K562 (cell line): ENCODE results near the gene ANKS1B. TPM values are rescaled to one million over a fixed set of nuclear protein-coding genes. Genes with fewer than 3 reads are reported as not detected.

Experiments used
- ATAC-seq: fragments of 200-7000 bp; cut with Tn5 transposase; 3 replicates; pipeline ENCODE4 v1.9.1; 2020; ENCODE audit warnings: moderate library complexity
- BruUV-seq: library from RNA; stranded (reverse); fragments of 400-500 nt; replicated peaks from 2 replicates; lab custom pipeline; 2021; lab: Mats Ljungman, UMichigan
- CTCF ChIA-PET: fragments of 300-600 bp; formaldehyde crosslinking; extraction: SDS; loops from one replicate; lab custom pipeline; 2021; ENCODE audit warnings: low intra/inter-chr PET ratio; lab: Yijun Ruan, JAX
- POLR2A ChIA-PET: fragments of 300-600, 350-650 bp; sonication (Branson Sonifier 250); formaldehyde crosslinking; extraction: SDS; loops from one replicate; lab custom pipeline; 2021; ENCODE audit warnings: antibody characterized with exemption, inconsistent platforms; lab: Yijun Ruan, JAX
- DNase-seq, 4 experiments: peaks; one replicate each; pipeline versions ENCODE4 v3.0.0 to v3.0.0-alpha.2; 2011 to 2018; ENCODE audit warnings: low spot score in 3 of 4, mixed read lengths in 3 of 4; ENCODE audit errors: extremely low read depth in 1 of 4
- FAIRE-seq: peaks from 2 replicates; lab custom pipeline; 2011; peaks lifted over from hg19 to GRCh38; lab: Jason Lieb, UNC
- H2AFZ ChIP-seq: 2 replicates; pipeline ENCODE4 v1.6.0; 2011; ENCODE audit warnings: low read depth, low read length, control low read depth, inconsistent platforms
- H3K27ac ChIP-seq: fragments of 200-600 bp; 3 replicates; pipeline ENCODE4 v1.8.0; 2011; ENCODE audit warnings: low read depth, mild to moderate bottlenecking, control low read depth, inconsistent platforms, low read length, moderate library complexity, mixed read lengths; ENCODE audit errors: extremely low read depth
- H3K27me3 ChIP-seq, 2 experiments: fragments of 300-600 bp in 1 of 2; 2 replicates in 1 of 2; 3 replicates in 1 of 2; pipeline versions ENCODE4 v1.6.0 to v1.8.0; 2011; ENCODE audit warnings: inconsistent platforms in 2 of 2, low read length in 2 of 2, mild to moderate bottlenecking in 1 of 2, mixed read lengths in 1 of 2, moderate library complexity in 1 of 2; ENCODE audit not compliant: control insufficient read depth in 2 of 2, insufficient read depth in 2 of 2
- H3K36me3 ChIP-seq: fragments of 300-600 bp; 3 replicates; pipeline ENCODE4 v1.8.0; 2011; ENCODE audit warnings: mild to moderate bottlenecking, low read length, inconsistent platforms; ENCODE audit not compliant: control insufficient read depth, insufficient read depth
- H3K4me1 ChIP-seq, 2 experiments: fragments of 200-600 bp in 1 of 2; replicated peaks in 1 of 2; 2 replicates in 1 of 2; 3 replicates in 1 of 2; pipeline versions ENCODE4 v1.5.1 to v1.8.0; 2011; ENCODE audit warnings: inconsistent platforms in 2 of 2, low read length in 2 of 2, mild to moderate bottlenecking in 1 of 2, mixed read lengths in 1 of 2, moderate library complexity in 1 of 2; ENCODE audit not compliant: control insufficient read depth in 2 of 2, insufficient read depth in 2 of 2
- H3K4me2 ChIP-seq: 2 replicates; pipeline ENCODE4 v1.6.1; 2011; ENCODE audit warnings: low read length, control low read depth, inconsistent platforms, mixed read lengths; ENCODE audit not compliant: insufficient read depth
- H3K4me3 ChIP-seq: fragments of 200-600 bp; sonication (generic), shearing (Covaris generic); 2 replicates; pipeline ENCODE4 v1.5.1; 2016; ENCODE audit warnings: control low read depth, inconsistent platforms
- H3K79me2 ChIP-seq: fragments of 200-600 bp; 3 replicates; pipeline ENCODE4 v1.8.0; 2011; ENCODE audit warnings: low read length, inconsistent platforms; ENCODE audit not compliant: control insufficient read depth, insufficient read depth
- H3K9ac ChIP-seq, 2 experiments: 2 replicates each; pipeline versions ENCODE4 v1.6.0 to v1.6.1; 2011; ENCODE audit warnings: low read depth in 2 of 2, low read length in 2 of 2, control low read depth in 1 of 2, inconsistent platforms in 1 of 2, mild to moderate bottlenecking in 1 of 2, mixed read lengths in 1 of 2; ENCODE audit not compliant: insufficient read depth in 1 of 2
- H3K9me1 ChIP-seq: one replicate; pipeline ENCODE4 v1.6.0; 2011; ENCODE audit warnings: inconsistent platforms, mild to moderate bottlenecking, low read length, moderate library complexity; ENCODE audit not compliant: control insufficient read depth, insufficient read depth
- H3K9me3 ChIP-seq: replicated peaks from 2 replicates; pipeline ENCODE4 v1.5.1; 2011; ENCODE audit warnings: low read depth, low read length, inconsistent platforms; ENCODE audit not compliant: control insufficient read depth, insufficient read depth
- H4K20me1 ChIP-seq: replicated peaks from 2 replicates; pipeline ENCODE4 v1.6.1; 2011; ENCODE audit warnings: low read length, inconsistent platforms, mixed read lengths; ENCODE audit not compliant: control insufficient read depth, insufficient read depth
- CCAR2 ChIP-seq: fragments of 200-400 bp; formaldehyde crosslinking; IDR thresholded peaks from 2 replicates; pipeline ENCODE4 v1.6.1; 2017; ENCODE audit warnings: mild to moderate bottlenecking, low read depth, low read length
- HDAC1 ChIP-seq, 2 experiments: fragments of 450-650 bp; IDR thresholded peaks; 2 replicates each; pipeline ENCODE4 v1.6.1; 2016 to 2017; ENCODE audit warnings: inconsistent platforms in 1 of 2, mild to moderate bottlenecking in 1 of 2, moderate library complexity in 1 of 2
- JUN ChIP-seq, 2 experiments: sonication (generic) in 1 of 2; formaldehyde crosslinking in 1 of 2; IDR thresholded peaks; 2 replicates each; pipeline versions ENCODE4 v1.6.1 to v1.8.0; 2012 to 2022; ENCODE audit warnings: borderline replicate concordance in 2 of 2, mild to moderate bottlenecking in 2 of 2, improper control_type of control experiment in 1 of 2, low read depth in 1 of 2, low read length in 1 of 2, missing genetic modification reagents in 1 of 2
- KLF6 ChIP-seq: fragments of 250-450 bp; sonication (Bioruptor Pico); IDR thresholded peaks from 2 replicates; pipeline ENCODE4 v1.4.0; 2020; ENCODE audit warnings: mild to moderate bottlenecking, moderate library complexity, borderline replicate concordance
- NR4A1 ChIP-seq, 2 experiments: fragments of 250-450 bp in 1 of 2; fragments of 450-650 bp in 1 of 2; sonication (Bioruptor Pico) in 1 of 2; IDR thresholded peaks; 2 replicates each; pipeline versions ENCODE4 v1.4.0 to v1.6.1; 2016 to 2020; ENCODE audit warnings: mild to moderate bottlenecking in 2 of 2, missing compliant biosample characterization in 1 of 2, missing genetic modification characterization in 1 of 2, moderate library complexity in 1 of 2
- RAD21 ChIP-seq, 2 experiments: fragments of 250-450 bp in 1 of 2; fragments of 450-650 bp in 1 of 2; sonication (Bioruptor Pico) in 1 of 2; formaldehyde crosslinking in 1 of 2; IDR thresholded peaks in 1 of 2; conservative IDR thresholded peaks in 1 of 2; 2 replicates each; pipeline versions ENCODE4 v1.4.0 to v1.8.0; 2020 to 2022; ENCODE audit warnings: mild to moderate bottlenecking in 2 of 2, moderate library complexity in 1 of 2
- SAP30 ChIP-seq: fragments of 200-600 bp; sonication (generic); IDR thresholded peaks from 2 replicates; pipeline ENCODE4 v1.6.1; 2012; ENCODE audit warnings: borderline replicate concordance, low read depth, mild to moderate bottlenecking, moderate library complexity, low read length, control low read depth, inconsistent platforms; ENCODE audit not compliant: insufficient read depth, poor library complexity, severe bottlenecking
- TCF7 ChIP-seq: sonication (generic); IDR thresholded peaks from 2 replicates; pipeline ENCODE4 v1.6.1; 2016; ENCODE audit warnings: antibody characterized with exemption, borderline replicate concordance
- YY1 ChIP-seq, 3 experiments: IDR thresholded peaks; 2 replicates each; pipeline ENCODE4 v1.6.1; 2011; ENCODE audit warnings: low read length in 2 of 3, mild to moderate bottlenecking in 2 of 3, moderate library complexity in 2 of 3, borderline replicate concordance in 1 of 3, control low read depth in 1 of 3, low read depth in 1 of 3; ENCODE audit not compliant: insufficient read depth in 3 of 3, insufficient replicate concordance in 2 of 3, control insufficient read depth in 1 of 3, insufficient read length in 1 of 3; ENCODE audit errors: extremely low read depth in 1 of 3
- ZSCAN29 ChIP-seq: fragments of 450-650 bp; IDR thresholded peaks from 2 replicates; pipeline ENCODE4 v1.6.1; 2017
- WGBS: fragments of 100-300 bp; shearing (Covaris generic); methylation state at CpG from one replicate; pipeline ENCODE4 v1.1.6; 2016; ENCODE audit warnings: low coverage, mixed read lengths; ENCODE audit not compliant: insufficient coverage; ENCODE audit errors: missing lambda C conversion rate; 5-methylcytosine and 5-hydroxymethylcytosine counted together
- in situ Hi-C: fragments of 300-500 bp; cut with MboI; formaldehyde crosslinking; loops from 4 replicates; pipeline ENCODE4 v1.15.0; 2018; ENCODE audit warnings: inconsistent platforms, mixed read lengths
- intact Hi-C: fragments of 100-400 bp; cut with micrococcal nuclease; formaldehyde crosslinking; loops from 2 replicates; pipeline ENCODE4 v1.14.2; 2022
- polyA plus RNA-seq, 8 experiments: library from polyadenylated mRNA; depleted of rRNA in 4 of 8; stranded (reverse) in 5 of 8; unstranded in 3 of 8; fragments of >200 nt; fragmentation: Nextera tagmentation in 2 of 8; fragmentation: Illumina TruSeq in 1 of 8; extraction: Ambion mirVana in 2 of 8; extraction: Trizol in 1 of 8; gene quantifications; 2 replicates each; pipeline versions ENCODE4 v1.2.1 to v1.2.3, GENCODE V29; 2011 to 2014; ENCODE audit warnings: inconsistent platforms in 1 of 8, missing spikeins in 1 of 8
- total RNA-seq, 7 experiments: library from RNA; depleted of rRNA in 6 of 7; stranded (reverse); fragments of >200 nt in 6 of 7; fragmentation: Illumina TruSeq in 2 of 7; extraction: Trizol in 2 of 7; gene quantifications; 2 replicates each; pipeline versions ENCODE4 v1.2.1 to v1.2.3, GENCODE V29; 2011 to 2021; ENCODE audit warnings: low replicate concordance in 1 of 7

ANKS1B gene
- total and polyA plus RNA-seq, 9 of the 15 experiments (the other 6 are each of a cell fraction or from before 2014, with no cell fraction given), result 0.04 to 0.47 (median 0.28) TPM; not detected in 4

GRCh38 chr12:98821866-98822265 is 1162.9 kb downstream of the ANKS1B start (continued):
- no peak for TF ChIP-seq RAD21 (CRISPR knock-in tag; conservative IDR thresholded peaks at IDR 0.05 in 1 of 2, IDR thresholded peaks at IDR 0.05 in 1 of 2)
- TF ChIP-seq JUN (IDR thresholded peaks at IDR 0.05; ENCODE audit: borderline replicate concordance, low read depth, low read length), result no peak
- TF ChIP-seq JUN (CRISPR knock-in tag; IDR thresholded peaks at IDR 0.05; ENCODE audit: borderline replicate concordance), result no peak
- no peak for TF ChIP-seq KLF6 (CRISPR knock-in tag)
- TF ChIP-seq HDAC1 (IDR thresholded peaks at IDR 0.05), result no peak
- no peak for TF ChIP-seq TCF7
- TF ChIP-seq NR4A1 (CRISPR knock-in tag; IDR thresholded peaks at IDR 0.05), result no peak
- TF ChIP-seq NR4A1 (tag; IDR thresholded peaks at IDR 0.05), result no peak
- no peak for TF ChIP-seq ZSCAN29

- intact Hi-C loops (no loop called here), in situ Hi-C loops (no loop called here)
- Histone ChIP-seq H3K36me3 (no peaks in the 10 kb centered on the region), H3K9me1 (no peaks in the 10 kb centered on the region), H3K27ac (no peak overlapping the region), H3K4me2 (no peak overlapping the region), H3K4me1 (no peaks in the 10 kb centered on the region), H4K20me1 (no peaks in the 10 kb centered on the region), H3K9ac (no peak overlapping the region), H3K9me3 (no peaks in the 10 kb centered on the region), H3K27me3 (peaks cover 0 to 5% of the 10 kb centered on the region in 2 experiments; a peak in 1 of 5 replicates), H2AFZ (no peak overlapping the region)
- no peak for DNase-seq
- POLR2A ChIA-PET, result no interaction called here
- no peak for FAIRE-seq
- BruUV-seq, result no TSS peak
- CTCF ChIA-PET, result no interaction called here
- TF ChIP-seq CCAR2, result no peak
- no peak for TF ChIP-seq SAP30
- no peak for TF ChIP-seq YY1 (IDR thresholded peaks at IDR 0.05; ENCODE audit: borderline replicate concordance in 1 of 3, control insufficient read depth in 1 of 3, extremely low read depth in 1 of 3, insufficient read depth in 3 of 3, insufficient read length in 1 of 3, insufficient replicate concordance in 2 of 3, low read depth in 1 of 3, low read length in 2 of 3)
- TF ChIP-seq, all 486 proteins: peak for 0
- H3K4me3 ChIP-seq, result no peak overlapping the region
- 0% methylated on average over 2 of the region's 2 CpGs for WGBS
- ATAC-seq, result no peak
- H3K79me2 ChIP-seq, result no peaks in the 10 kb centered on the region
Measured at GRCh38 chr12:98821232-98821631, 1163.5 kb downstream of the ANKS1B start.
